HG02610 (cell line): Measurements from ENCODE around the gene KRT1.

ENCODE experiments used
- ATAC-seq: cut with Tn5 transposase; IDR thresholded peaks from one replicate; pipeline ENCODE4 v1.9.1; 2021; ENCODE audit warnings: mild to moderate bottlenecking, moderate library complexity; ENCODE audit not compliant: unreplicated experiment

KRT1 gene

GRCh38 chr12:52699373-52699772 lies 19.2 kb upstream of the KRT1 start:
- ATAC-seq, result no peak

- ATAC-seq, result no peak
Observed at GRCh38 chr12:52698651-52699340, 18.6 kb upstream of the KRT1 start.

- no peak for ATAC-seq
Observed at GRCh38 chr12:52697058-52697582, 16.9 kb upstream of the KRT1 start.

- ATAC-seq, result no peak
Observed at GRCh38 chr12:52696588-52696987, 16.4 kb upstream of the KRT1 start.

GRCh38 chr12:52695039-52695438 lies 14.8 kb upstream of the KRT1 start:
- ATAC-seq, result no peak

- no peak for ATAC-seq
Observed at GRCh38 chr12:52694151-52694550, 13.9 kb upstream of the KRT1 start.

- ATAC-seq, result no peak
Observed at GRCh38 chr12:52693261-52693660, 13.1 kb upstream of the KRT1 start.

GRCh38 chr12:52692254-52692653 lies 12.0 kb upstream of the KRT1 start:
- ATAC-seq, result no peak

- no peak for ATAC-seq
Observed at GRCh38 chr12:52691841-52692150, 11.6 kb upstream of the KRT1 start.

GRCh38 chr12:52691076-52691840 lies 11.1 kb upstream of the KRT1 start:
- ATAC-seq, result no peak

GRCh38 chr12:52690351-52691075 lies 10.3 kb upstream of the KRT1 start:
- ATAC-seq, result no peak

- ATAC-seq, result no peak
Observed at GRCh38 chr12:52689936-52690335, 9.7 kb upstream of the KRT1 start.

- ATAC-seq, result no peak
Observed at GRCh38 chr12:52689239-52689638, 9.0 kb upstream of the KRT1 start.

GRCh38 chr12:52688481-52688880 lies 8.3 kb upstream of the KRT1 start:
- ATAC-seq, result no peak

- ATAC-seq, result no peak
Observed at GRCh38 chr12:52687497-52688385, 7.5 kb upstream of the KRT1 start.

- no peak for ATAC-seq
Observed at GRCh38 chr12:52686756-52687487, 6.7 kb upstream of the KRT1 start.

- ATAC-seq, result no peak
Observed at GRCh38 chr12:52686063-52686462, 5.9 kb upstream of the KRT1 start.

GRCh38 chr12:52685406-52685890 lies 5.2 kb upstream of the KRT1 start:
- no peak for ATAC-seq

GRCh38 chr12:52684431-52684830 lies 4.2 kb upstream of the KRT1 start:
- no peak for ATAC-seq
